ENCODE data around the gene SRM. TPM values are rescaled to one million over a fixed set of nuclear protein-coding genes. Genes with fewer than 3 reads are reported as not detected.

Gene SRM
- total and polyA plus RNA-seq, 2 donors (not counting 1 experiment from before 2014, with no cell fraction given): 38.9 to 79.2 TPM

DNA sequence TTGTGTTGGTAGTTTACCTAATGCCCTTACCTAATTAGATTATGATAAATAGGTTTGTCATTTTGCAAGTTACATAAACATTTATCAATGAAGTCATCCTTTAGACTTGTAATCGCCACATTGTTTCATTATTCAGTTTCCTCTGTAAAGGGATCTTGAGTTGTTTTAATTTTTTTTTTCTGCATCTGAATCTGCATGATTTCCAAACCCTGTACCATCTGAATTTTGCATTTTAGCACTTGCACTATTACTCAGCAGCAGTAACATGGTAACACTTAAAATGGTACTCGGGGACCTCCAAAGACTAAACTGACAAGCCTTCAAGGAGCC, 35.0 kb downstream of the SRM start:
- H3K79me2 ChIP-seq (ENCODE audit: control insufficient read depth, insufficient read depth, low read length): no peaks in the 10 kb centered on the region
- intact Hi-C loops (cut with micrococcal nuclease): no loop called here
- peaks cover 15% of the 10 kb centered on the region for H3K4me1 Mint-ChIP-seq
- WGBS (ENCODE audit: insufficient coverage): no CpG with 5 or more reads among the region's 2 CpGs
- H2AFZ ChIP-seq (ENCODE audit: insufficient read depth, low read depth, low read length, poor library complexity, severe bottlenecking): no peak overlapping the region
- no peaks in the 10 kb centered on the region for H3K27me3 Mint-ChIP-seq
- H3K9me3 ChIP-seq (ENCODE audit: control extremely low read depth in 1 of 3, control insufficient read depth in 2 of 3, insufficient read depth in 1 of 3, low read length in 2 of 3): no peaks in the 10 kb centered on the region
- ATAC-seq (ENCODE audit: low read depth) (no peak), DNase-seq (no peak)
- no peak overlapping the region for H3K27ac Mint-ChIP-seq
- H3K36me3 ChIP-seq (replicated peaks in 1 of 2; ENCODE audit: control extremely low read depth in 1 of 2, control insufficient read depth in 1 of 2, extremely low read depth in 1 of 2, insufficient read depth in 2 of 2, low read length in 1 of 2): peaks cover 14 to 59% of the 10 kb centered on the region in 2 experiments
- H4K20me1 ChIP-seq (ENCODE audit: control insufficient read depth, insufficient read depth, low read length, poor library complexity, severe bottlenecking): peaks cover 24% of the 10 kb centered on the region
- H3K9me3 Mint-ChIP-seq (ENCODE audit: insufficient read depth): no peaks in the 10 kb centered on the region
- no peaks in the 10 kb centered on the region for H3K4me1 ChIP-seq (ENCODE audit: control insufficient read depth in 2 of 2, insufficient read depth in 2 of 2, low read length in 2 of 2)
- H3K9ac ChIP-seq (ENCODE audit: low read length): no peak overlapping the region
- POLR2A ChIA-PET: no interaction called here
- H3K4me2 ChIP-seq (replicated peaks; ENCODE audit: low read depth, low read length, poor library complexity, severe bottlenecking): no peak overlapping the region
- CTCF ChIA-PET: interaction anchor here (1.1 to 1.8 kb wide), 2 partner anchors 13 kb away, joined by 3 to 6 read pairs; partner anchors contain the start of gene TARDBP
- H3K27ac ChIP-seq (ENCODE audit: low read length in 2 of 2): no peak overlapping the region
- TF ChIP-seq, protein P1, sequence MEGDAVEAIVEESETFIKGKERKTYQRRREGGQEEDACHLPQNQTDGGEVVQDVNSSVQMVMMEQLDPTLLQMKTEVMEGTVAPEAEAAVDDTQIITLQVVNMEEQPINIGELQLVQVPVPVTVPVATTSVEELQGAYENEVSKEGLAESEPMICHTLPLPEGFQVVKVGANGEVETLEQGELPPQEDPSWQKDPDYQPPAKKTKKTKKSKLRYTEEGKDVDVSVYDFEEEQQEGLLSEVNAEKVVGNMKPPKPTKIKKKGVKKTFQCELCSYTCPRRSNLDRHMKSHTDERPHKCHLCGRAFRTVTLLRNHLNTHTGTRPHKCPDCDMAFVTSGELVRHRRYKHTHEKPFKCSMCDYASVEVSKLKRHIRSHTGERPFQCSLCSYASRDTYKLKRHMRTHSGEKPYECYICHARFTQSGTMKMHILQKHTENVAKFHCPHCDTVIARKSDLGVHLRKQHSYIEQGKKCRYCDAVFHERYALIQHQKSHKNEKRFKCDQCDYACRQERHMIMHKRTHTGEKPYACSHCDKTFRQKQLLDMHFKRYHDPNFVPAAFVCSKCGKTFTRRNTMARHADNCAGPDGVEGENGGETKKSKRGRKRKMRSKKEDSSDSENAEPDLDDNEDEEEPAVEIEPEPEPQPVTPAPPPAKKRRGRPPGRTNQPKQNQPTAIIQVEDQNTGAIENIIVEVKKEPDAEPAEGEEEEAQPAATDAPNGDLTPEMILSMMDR (IDR thresholded peaks at IDR 0.05): no peak
- TF ChIP-seq EZH2 (IDR thresholded peaks at IDR 0.05; ENCODE audit: borderline replicate concordance, insufficient read depth, low read depth, low read length, poor library complexity, severe bottlenecking): no peak
- no peaks in the 10 kb centered on the region for H3K27me3 ChIP-seq (replicated peaks in 1 of 4; ENCODE audit: control extremely low read depth in 1 of 4, control insufficient read depth in 3 of 4, insufficient read depth in 4 of 4, low read length in 3 of 4)
- H3K4me3 Mint-ChIP-seq: no peak overlapping the region
- H3K4me3 ChIP-seq (ENCODE audit: control extremely low read depth in 1 of 5, extremely low read depth in 1 of 5, insufficient read depth in 1 of 5, low read depth in 2 of 5, low read length in 4 of 5): no peak overlapping the region

DNA sequence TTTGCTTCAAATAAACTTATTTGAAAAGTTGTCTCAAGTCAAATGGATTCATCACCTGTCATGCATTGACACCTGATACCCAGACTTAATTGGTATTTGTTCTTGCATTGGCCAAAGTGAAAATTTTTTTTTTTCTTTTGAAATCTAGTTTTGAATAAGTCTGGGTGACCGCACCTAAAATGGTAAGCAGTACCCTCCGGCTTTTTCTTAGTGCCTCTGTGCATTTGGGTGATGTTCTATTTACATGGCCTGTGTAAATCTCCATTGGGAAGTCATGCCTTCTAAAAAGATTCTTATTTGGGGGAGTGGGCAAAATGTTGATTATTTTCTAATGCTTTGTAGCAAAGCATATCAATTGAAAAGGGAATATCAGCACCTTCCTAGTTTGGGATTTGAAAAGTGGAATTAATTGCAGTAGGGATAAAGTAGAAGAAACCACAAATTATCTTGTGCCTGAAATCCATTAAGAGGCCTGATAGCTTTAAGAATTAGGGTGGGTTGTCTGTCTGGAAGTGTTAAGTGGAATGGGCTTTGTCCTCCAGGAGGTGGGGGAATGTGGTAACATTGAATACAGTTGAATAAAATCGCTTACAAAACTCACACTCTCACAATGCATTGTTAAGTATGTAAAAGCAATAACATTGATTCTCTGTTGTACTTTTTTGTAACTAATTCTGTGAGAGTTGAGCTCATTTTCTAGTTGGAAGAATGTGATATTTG, 35.5 kb downstream of the SRM start:
- no peak overlapping the region for H3K9ac ChIP-seq (ENCODE audit: low read length)
- H3K27ac ChIP-seq (ENCODE audit: low read length in 2 of 2): no peak overlapping the region
- 89% methylated on average over 2 of the region's 3 CpGs for WGBS (ENCODE audit: insufficient coverage)
- no peak overlapping the region for H3K4me3 ChIP-seq (ENCODE audit: control extremely low read depth in 1 of 5, extremely low read depth in 1 of 5, insufficient read depth in 1 of 5, low read depth in 2 of 5, low read length in 4 of 5)
- TF ChIP-seq, protein P1 (IDR thresholded peaks at IDR 0.05): no peak
- no peak for TF ChIP-seq EZH2 (IDR thresholded peaks at IDR 0.05; ENCODE audit: borderline replicate concordance, insufficient read depth, low read depth, low read length, poor library complexity, severe bottlenecking)
- no peaks in the 10 kb centered on the region for H3K27me3 ChIP-seq (replicated peaks in 1 of 4; ENCODE audit: control extremely low read depth in 1 of 4, control insufficient read depth in 3 of 4, insufficient read depth in 4 of 4, low read length in 3 of 4)
- CTCF ChIA-PET: interaction anchor here (0.6 to 1.8 kb wide), 3 partner anchors 12 to 40 kb away, joined by 3 to 6 read pairs (median 4); partner anchors contain the start of gene TARDBP
- H2AFZ ChIP-seq (ENCODE audit: insufficient read depth, low read depth, low read length, poor library complexity, severe bottlenecking): no peak overlapping the region
- no peaks in the 10 kb centered on the region for H3K4me1 ChIP-seq (ENCODE audit: control insufficient read depth in 2 of 2, insufficient read depth in 2 of 2, low read length in 2 of 2)
- H3K4me2 ChIP-seq (replicated peaks; ENCODE audit: low read depth, low read length, poor library complexity, severe bottlenecking): no peak overlapping the region
- Mint-ChIP-seq H3K27ac (no peak overlapping the region), H3K4me1 (peaks cover 15% of the 10 kb centered on the region), H3K4me3 (no peak overlapping the region), H3K27me3 (no peaks in the 10 kb centered on the region), H3K9me3 (ENCODE audit: insufficient read depth) (no peaks in the 10 kb centered on the region)
- ATAC-seq (ENCODE audit: low read depth) (no peak), DNase-seq (no peak)
- peaks cover 14 to 62% of the 10 kb centered on the region in 2 experiments for H3K36me3 ChIP-seq (replicated peaks in 1 of 2; ENCODE audit: control extremely low read depth in 1 of 2, control insufficient read depth in 1 of 2, extremely low read depth in 1 of 2, insufficient read depth in 2 of 2, low read length in 1 of 2)
- POLR2A ChIA-PET: no interaction called here
- no peaks in the 10 kb centered on the region for H3K9me3 ChIP-seq (ENCODE audit: control extremely low read depth in 1 of 3, control insufficient read depth in 2 of 3, insufficient read depth in 1 of 3, low read length in 2 of 3)
- H3K79me2 ChIP-seq (ENCODE audit: control insufficient read depth, insufficient read depth, low read length): peaks cover 2% of the 10 kb centered on the region
- peaks cover 30% of the 10 kb centered on the region for H4K20me1 ChIP-seq (ENCODE audit: control insufficient read depth, insufficient read depth, low read length, poor library complexity, severe bottlenecking)
- intact Hi-C loops (cut with micrococcal nuclease): no loop called here
